ENCODE measurements around the gene SPEG. TPM values are rescaled to one million over a fixed set of nuclear protein-coding genes. Genes with fewer than 3 reads are reported as not detected.

SPEG gene
- total and polyA plus RNA-seq, 2 of the 13 experiments (the other 11 are each of a cell fraction or from before 2014, with no cell fraction given), result 0.18 to 0.24 TPM

DNA sequence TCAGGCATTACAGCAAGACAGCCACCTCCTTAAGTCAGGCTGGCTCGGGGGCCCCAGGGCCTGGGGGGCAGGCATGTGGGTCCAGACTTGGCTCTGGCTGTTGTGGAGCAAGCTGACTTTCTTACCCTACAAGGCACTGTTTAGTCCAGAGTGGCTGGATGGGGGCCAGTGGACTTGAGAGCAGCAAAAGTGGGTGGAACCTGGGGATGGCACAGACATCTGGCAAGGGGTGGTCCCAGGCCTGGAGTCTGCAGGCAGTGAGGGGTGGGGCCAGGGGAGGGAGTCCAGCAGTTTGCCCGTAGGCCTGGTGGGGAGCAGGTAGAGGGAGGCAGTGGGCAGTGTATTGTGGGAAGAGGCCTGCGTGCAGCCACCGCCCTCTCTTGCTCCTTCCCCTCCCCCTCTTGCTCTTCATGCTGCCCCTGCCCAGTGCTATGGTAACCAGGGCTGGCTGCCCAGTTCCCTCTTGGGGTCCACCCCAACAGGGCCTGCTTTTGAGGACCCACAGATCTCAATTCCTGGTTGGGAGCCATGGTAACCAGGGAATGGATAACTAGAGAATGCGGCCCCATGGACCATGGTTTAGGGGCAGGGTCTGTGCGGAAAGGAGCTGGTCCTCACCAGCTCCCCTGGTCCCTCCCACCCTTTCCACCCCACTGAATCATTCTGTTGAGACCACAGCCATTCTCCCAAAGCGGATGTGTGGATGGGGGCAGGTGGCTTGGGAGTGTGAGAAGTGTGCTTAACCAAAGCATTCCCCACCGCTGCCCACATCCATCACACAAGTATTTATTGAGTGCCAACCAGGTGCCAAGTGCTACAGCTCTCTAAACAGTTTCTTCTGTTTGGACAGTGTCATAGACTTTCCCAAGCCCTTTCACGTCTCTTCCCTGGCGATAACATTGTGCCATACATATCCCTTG, 19.3 kb downstream of the SPEG start:
- ChIA-PET POLR2A (interaction anchor here (0.9 kb wide), 1 partner anchor 10 kb away, joined by 3 read pairs; no protein-coding TSS in a partner anchor), CTCF (ENCODE audit: low intra/inter-chr PET ratio, low total read pairs) (no interaction called here)
- peaks cover 31 to 88% of the 10 kb centered on the region in 2 experiments for H3K27me3 ChIP-seq (ENCODE audit: control insufficient read depth in 1 of 2, insufficient read depth in 2 of 2, low read length in 2 of 2)
- H3K36me3 ChIP-seq (replicated peaks in 1 of 2; ENCODE audit: control insufficient read depth in 1 of 2, insufficient read depth in 2 of 2, low read length in 2 of 2), result no peaks in the 10 kb centered on the region
- FAIRE-seq, result no peak
- no TSS peak for BruUV-seq (replicated peaks)
- in situ Hi-C loops (cut with HindIII; ENCODE audit: extremely low pct_ligation_motif_present, low pct_unique_long_range_greater_than_20kb) (no loop called here), intact Hi-C loops (cut with micrococcal nuclease; ENCODE audit: unreplicated experiment) (no loop called here)
- WGBS (ENCODE audit: low lambda C conversion rate), result 45% methylated on average over 10 of the region's 10 CpGs
- no peak for DNase-seq (ENCODE audit: low spot score)
- TF ChIP-seq ZFY (CRISPR knock-in tag; IDR thresholded peaks at IDR 0.05) (no peak), HDAC6 (IDR thresholded peaks at IDR 0.05; ENCODE audit: low read depth, low read length) (no peak), TFDP2 (CRISPR knock-in tag; IDR thresholded peaks at IDR 0.05) (no peak), TCF7 (IDR thresholded peaks at IDR 0.05; ENCODE audit: low read depth) (no peak), JARID2 (CRISPR knock-in tag; IDR thresholded peaks at IDR 0.05; ENCODE audit: insufficient replicate concordance) (no peak), MTF1 (CRISPR knock-in tag; IDR thresholded peaks at IDR 0.05) (no peak), PRPF4 (IDR thresholded peaks at IDR 0.05; ENCODE audit: low read depth, low read length, poor library complexity, severe bottlenecking) (no peak)
- TF ChIP-seq, protein P1, sequence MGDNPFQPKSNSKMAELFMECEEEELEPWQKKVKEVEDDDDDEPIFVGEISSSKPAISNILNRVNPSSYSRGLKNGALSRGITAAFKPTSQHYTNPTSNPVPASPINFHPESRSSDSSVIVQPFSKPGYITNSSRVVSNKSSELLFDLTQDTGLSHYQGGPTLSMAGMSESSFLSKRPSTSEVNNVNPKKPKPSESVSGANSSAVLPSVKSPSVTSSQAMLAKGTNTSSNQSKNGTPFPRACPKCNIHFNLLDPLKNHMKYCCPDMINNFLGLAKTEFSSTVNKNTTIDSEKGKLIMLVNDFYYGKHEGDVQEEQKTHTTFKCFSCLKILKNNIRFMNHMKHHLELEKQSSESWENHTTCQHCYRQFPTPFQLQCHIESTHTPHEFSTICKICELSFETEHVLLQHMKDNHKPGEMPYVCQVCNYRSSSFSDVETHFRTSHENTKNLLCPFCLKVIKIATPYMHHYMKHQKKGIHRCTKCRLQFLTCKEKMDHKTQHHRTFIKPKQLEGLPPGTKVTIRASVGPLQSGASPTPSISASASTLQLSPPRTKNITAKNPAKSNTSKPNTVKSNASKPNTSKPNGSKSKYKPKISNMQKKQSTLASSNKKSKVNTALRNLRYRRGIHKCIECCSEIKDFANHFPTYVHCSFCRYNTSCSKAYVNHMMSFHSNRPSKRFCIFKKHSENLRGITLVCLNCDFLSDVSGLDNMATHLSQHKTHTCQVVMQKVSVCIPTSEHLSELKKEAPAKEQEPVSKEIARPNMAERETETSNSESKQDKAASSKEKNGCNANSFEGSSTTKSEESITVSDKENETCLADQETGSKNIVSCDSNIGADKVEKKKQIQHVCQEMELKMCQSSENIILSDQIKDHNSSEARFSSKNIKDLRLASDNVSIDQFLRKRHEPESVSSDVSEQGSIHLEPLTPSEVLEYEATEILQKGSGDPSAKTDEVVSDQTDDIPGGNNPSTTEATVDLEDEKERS (CRISPR knock-in tag; IDR thresholded peaks at IDR 0.05), result no peak
- ATAC-seq, result no peak
- no peak overlapping the region for H3K4me2 ChIP-seq (ENCODE audit: low read depth, low read length)
- no peak overlapping the region for H3K27ac ChIP-seq (ENCODE audit: extremely low read length, insufficient read depth, low read length)
- no peaks in the 10 kb centered on the region for H3K4me1 ChIP-seq (ENCODE audit: insufficient read depth, low read length)
- H3K9me3 ChIP-seq (ENCODE audit: low read length), result no peaks in the 10 kb centered on the region
- H2AFZ ChIP-seq (ENCODE audit: low read length), result no peak overlapping the region
- no peaks in the 10 kb centered on the region; the same call in 1 of the 2 replicates for H4K20me1 ChIP-seq (ENCODE audit: insufficient read depth, low read length)
- H3K4me3 ChIP-seq (replicated peaks in 1 of 3; ENCODE audit: insufficient read depth in 1 of 3, low read depth in 2 of 3, low read length in 3 of 3), result no peak overlapping the region
- H3K9ac ChIP-seq (ENCODE audit: insufficient read depth, low read depth, low read length), result no peak overlapping the region
- no peaks in the 10 kb centered on the region for H3K79me2 ChIP-seq (ENCODE audit: insufficient read depth, low read length)
